SK-N-SH (cell line): ENCODE measurements around the gene RNF148. TPM values are rescaled to one million over a fixed set of nuclear protein-coding genes. Genes with fewer than 3 reads are reported as not detected.

ENCODE experiments used
- CTCF ChIA-PET: fragments of 300-600, 350-600 bp; formaldehyde crosslinking; extraction: SDS; loops from one replicate; lab custom pipeline; 2021; lab: Yijun Ruan, JAX
- POLR2A ChIA-PET: fragments of 350-600 bp; sonication (Branson Sonifier 250); formaldehyde crosslinking; extraction: SDS; loops from one replicate; lab custom pipeline; 2020; ENCODE audit warnings: antibody characterized with exemption, inconsistent platforms; lab: Yijun Ruan, JAX
- DNase-seq: peaks from one replicate; pipeline ENCODE4 v3.0.0; 2012
- H2AFZ ChIP-seq: fragments of 200-600 bp; sonication (generic); 2 replicates; pipeline ENCODE4 v1.8.1; 2016; ENCODE audit warnings: antibody characterized with exemption, mild to moderate bottlenecking, low read depth
- H3F3A ChIP-seq: fragments of 200-600 bp; sonication (generic); replicated peaks from 2 replicates; pipeline ENCODE3; 2016; ENCODE audit warnings: antibody characterized with exemption, mild to moderate bottlenecking; ENCODE audit not compliant: insufficient read depth
- H3K27ac ChIP-seq, 2 experiments: fragments of 200-500 bp in 1 of 2; fragments of 200-600 bp in 1 of 2; sonication (Bioruptor generic) in 1 of 2; sonication (generic), shearing (Covaris generic) in 1 of 2; 2 replicates each; pipeline versions ENCODE4 v1.5.1 to v1.6.1; 2014 to 2016; ENCODE audit warnings: low read depth in 2 of 2, inconsistent platforms in 1 of 2, low read length in 1 of 2, mild to moderate bottlenecking in 1 of 2, mixed read lengths in 1 of 2
- H3K27me3 ChIP-seq: fragments of 200-600 bp; sonication (generic), shearing (Covaris generic); 2 replicates; pipeline ENCODE4 v1.6.1; 2016; ENCODE audit warnings: mixed run types; ENCODE audit not compliant: insufficient read depth
- H3K36me3 ChIP-seq, 2 experiments: fragments of 200-500 bp in 1 of 2; fragments of 200-600 bp in 1 of 2; sonication (Bioruptor generic) in 1 of 2; sonication (generic) in 1 of 2; replicated peaks in 1 of 2; 2 replicates each; pipeline versions ENCODE3 to v1.5.1; 2014 to 2016; ENCODE audit warnings: low read length in 1 of 2, mild to moderate bottlenecking in 1 of 2; ENCODE audit not compliant: insufficient read depth in 2 of 2, control insufficient read depth in 1 of 2
- H3K4me1 ChIP-seq, 2 experiments: fragments of 200-500 bp in 1 of 2; fragments of 200-600 bp in 1 of 2; sonication (Bioruptor generic) in 1 of 2; sonication (generic), shearing (Covaris generic) in 1 of 2; 2 replicates each; pipeline versions ENCODE4 v1.5.1 to v1.6.1; 2014 to 2016; ENCODE audit warnings: low read depth in 1 of 2, low read length in 1 of 2, mixed run types in 1 of 2; ENCODE audit not compliant: insufficient read depth in 2 of 2, control insufficient read depth in 1 of 2
- H3K4me2 ChIP-seq: fragments of 200-600 bp; sonication (generic), shearing (Covaris generic); 2 replicates; pipeline ENCODE4 v1.6.1; 2017; ENCODE audit warnings: mixed run types
- H3K4me3 ChIP-seq, 2 experiments: fragments of 200-500 bp in 1 of 2; fragments of 200-600 bp in 1 of 2; sonication (Bioruptor generic) in 1 of 2; sonication (generic), shearing (Covaris generic) in 1 of 2; 2 replicates each; pipeline versions ENCODE4 v1.5.1 to v1.8.1; 2014 to 2016; ENCODE audit warnings: low read depth in 2 of 2, inconsistent platforms in 1 of 2, low read length in 1 of 2, mild to moderate bottlenecking in 1 of 2, mixed read lengths in 1 of 2, moderate library complexity in 1 of 2
- H3K79me2 ChIP-seq: fragments of 200-600 bp; sonication (generic); 2 replicates; pipeline ENCODE4 v1.8.1; 2017; ENCODE audit warnings: mild to moderate bottlenecking; ENCODE audit not compliant: insufficient read depth
- H3K9ac ChIP-seq: fragments of 200-600 bp; sonication (generic); 2 replicates; pipeline ENCODE4 v1.6.1; 2017; ENCODE audit warnings: mixed run types
- H3K9me2 ChIP-seq: fragments of 200-600 bp; sonication (generic); 2 replicates; pipeline ENCODE4 v1.6.1; 2017; ENCODE audit warnings: mixed run types
- H3K9me3 ChIP-seq: fragments of 200-600 bp; sonication (generic); 2 replicates; pipeline ENCODE4 v1.6.1; 2017; ENCODE audit warnings: mixed run types, mild to moderate bottlenecking, moderate library complexity
- H4K20me1 ChIP-seq: fragments of 200-600 bp; sonication (generic); 2 replicates; pipeline ENCODE4 v1.6.1; 2017; ENCODE audit warnings: mild to moderate bottlenecking, mixed run types; ENCODE audit not compliant: insufficient read depth
- EP300 ChIP-seq, 2 experiments: IDR thresholded peaks; 2 replicates each; pipeline versions ENCODE4 v1.4.0 to v1.6.1; 2012; ENCODE audit warnings: borderline replicate concordance in 1 of 2, low read depth in 1 of 2, low read length in 1 of 2
- FOSL2 ChIP-seq: IDR thresholded peaks from 2 replicates; pipeline ENCODE4 v1.4.0; 2012; ENCODE audit warnings: low read depth, mild to moderate bottlenecking, moderate library complexity, borderline replicate concordance
- FOXJ3 ChIP-seq: sonication (generic); formaldehyde crosslinking; IDR thresholded peaks from 2 replicates; pipeline ENCODE4 v1.5.1; 2020; ENCODE audit warnings: mild to moderate bottlenecking, missing genetic modification reagents
- FOXM1 ChIP-seq: IDR thresholded peaks from 2 replicates; pipeline ENCODE4 v1.4.0; 2012; ENCODE audit warnings: low read depth, mild to moderate bottlenecking
- GATA2 ChIP-seq: sonication (generic); formaldehyde crosslinking; IDR thresholded peaks from 2 replicates; pipeline ENCODE4 v1.5.0; 2020; ENCODE audit warnings: mild to moderate bottlenecking, missing genetic modification reagents
- MAX ChIP-seq: IDR thresholded peaks from 2 replicates; pipeline ENCODE4 v1.4.0; 2012; ENCODE audit warnings: low read depth
- MEF2A ChIP-seq: IDR thresholded peaks from 2 replicates; pipeline ENCODE4 v1.4.0; 2012; ENCODE audit warnings: low read depth, borderline replicate concordance
- NRF1 ChIP-seq: IDR thresholded peaks from 2 replicates; pipeline ENCODE4 v1.6.1; 2012; ENCODE audit warnings: low read depth, mild to moderate bottlenecking, low read length
- POLR2AphosphoS5 ChIP-seq: IDR thresholded peaks from 2 replicates; pipeline ENCODE4 v1.6.1; 2012; ENCODE audit warnings: low read depth, low read length
- SMC3 ChIP-seq: IDR thresholded peaks from 2 replicates; pipeline ENCODE4 v1.6.1; 2012; ENCODE audit warnings: low read depth, low read length, improper control_type of control experiment
- TAF1 ChIP-seq: IDR thresholded peaks from 2 replicates; pipeline ENCODE4 v1.6.1; 2012; ENCODE audit warnings: low read depth, mild to moderate bottlenecking, low read length, moderate library complexity, borderline replicate concordance
- TEAD4 ChIP-seq: IDR thresholded peaks from 2 replicates; pipeline ENCODE4 v1.4.0; 2012; ENCODE audit warnings: mild to moderate bottlenecking, borderline replicate concordance; ENCODE audit not compliant: insufficient read depth
- YY1 ChIP-seq: IDR thresholded peaks from 2 replicates; pipeline ENCODE4 v1.4.0; 2012; ENCODE audit warnings: low read depth, mild to moderate bottlenecking
- ZBTB33 ChIP-seq: IDR thresholded peaks from 2 replicates; pipeline ENCODE4 v1.4.0; 2012; ENCODE audit warnings: low read depth, borderline replicate concordance
- WGBS: methylation state at CpG from one replicate; pipeline ENCODE4 v1.1.6; 2017; ENCODE audit warnings: low lambda C conversion rate; 5-methylcytosine and 5-hydroxymethylcytosine counted together
- polyA plus RNA-seq, 3 experiments: library from polyadenylated mRNA; depleted of rRNA; stranded (reverse); fragments of >200 nt; gene quantifications; 2 replicates each; pipeline ENCODE4 v1.2.3, GENCODE V29; 2012
- TF ChIP-seq, protein P1 (sequence below): IDR thresholded peaks from 2 replicates; pipeline ENCODE4; 2012
- TF ChIP-seq, protein P2 (sequence below): fragments of 200-600 bp; sonication (generic); IDR thresholded peaks from 2 replicates; pipeline ENCODE4 v1.6.1; 2017; ENCODE audit warnings: antibody characterized with exemption, mild to moderate bottlenecking, moderate library complexity
- TF ChIP-seq, protein P3 (sequence below): IDR thresholded peaks from 2 replicates; pipeline ENCODE4 v1.4.0; 2012; ENCODE audit warnings: low read depth, borderline replicate concordance

RNF148 gene
- polyA plus RNA-seq, 1 of the 3 experiments (the other 2 are of a cell fraction) = not detected

GRCh38 chr7:122699017-122699416 lies 3.7 kb downstream of the RNF148 start, which contains the start of gene RNF133:
Gene RNF133, minus strand, starts transcription at chr7:122699117. Its CDS starts 199 bp downstream, at chr7:122698918.
- no peaks in the 10 kb centered on the region for H3K9me2 ChIP-seq
- H4K20me1 ChIP-seq = no peaks in the 10 kb centered on the region
- ChIA-PET POLR2A (no interaction called here), CTCF (interaction anchor here (0.5 to 1.2 kb wide), 3 partner anchors 12 to 50 kb away, joined by 3 read pairs; no protein-coding TSS in a partner anchor)
- TF ChIP-seq SMC3 (no peak), POLR2AphosphoS5 (no peak), TAF1 (no peak), FOXM1 (no peak)
- TF ChIP-seq, protein P1, sequence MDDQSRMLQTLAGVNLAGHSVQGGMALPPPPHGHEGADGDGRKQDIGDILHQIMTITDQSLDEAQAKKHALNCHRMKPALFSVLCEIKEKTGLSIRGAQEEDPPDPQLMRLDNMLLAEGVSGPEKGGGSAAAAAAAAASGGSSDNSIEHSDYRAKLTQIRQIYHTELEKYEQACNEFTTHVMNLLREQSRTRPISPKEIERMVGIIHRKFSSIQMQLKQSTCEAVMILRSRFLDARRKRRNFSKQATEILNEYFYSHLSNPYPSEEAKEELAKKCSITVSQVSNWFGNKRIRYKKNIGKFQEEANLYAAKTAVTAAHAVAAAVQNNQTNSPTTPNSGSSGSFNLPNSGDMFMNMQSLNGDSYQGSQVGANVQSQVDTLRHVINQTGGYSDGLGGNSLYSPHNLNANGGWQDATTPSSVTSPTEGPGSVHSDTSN = no peak
- H3K4me2 ChIP-seq = no peak within 1 kb of the TSS
- no peak within 1 kb of the TSS for H3K27ac ChIP-seq
- no peak within 1 kb of the TSS for H3K9ac ChIP-seq
- H3K36me3 ChIP-seq = no peaks in the 10 kb centered on the region
- H3K27me3 ChIP-seq = no peaks in the 10 kb centered on the region
- no peak for DNase-seq
- H2AFZ ChIP-seq = no peak within 1 kb of the TSS
- no peak within 1 kb of the TSS for H3K4me3 ChIP-seq
- no peaks in the 10 kb centered on the region for H3K79me2 ChIP-seq
- no peaks in the 10 kb centered on the region for H3F3A ChIP-seq
- H3K9me3 ChIP-seq = no peaks in the 10 kb centered on the region
- no peaks in the 10 kb centered on the region for H3K4me1 ChIP-seq

DNA sequence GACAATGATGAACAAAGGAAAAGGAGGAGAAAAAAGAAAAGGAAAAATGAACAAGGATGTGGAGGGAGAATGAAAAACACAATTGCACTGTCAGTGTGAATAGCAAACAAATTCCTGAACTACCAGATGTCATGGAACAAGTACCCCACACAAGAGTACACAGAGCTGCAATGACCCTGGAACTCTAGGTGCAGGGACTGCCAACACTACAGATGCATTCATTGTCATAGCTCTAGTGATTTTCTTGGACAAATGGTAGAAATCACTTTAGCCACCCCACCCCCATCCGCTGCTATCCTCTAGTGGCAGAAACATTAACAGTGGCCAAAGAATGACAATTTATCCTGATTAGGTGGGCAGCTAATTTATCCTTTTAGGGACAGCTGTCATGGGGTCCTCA lies 6.9 kb downstream of the RNF148 start:
- POLR2A ChIA-PET = no interaction called here
- H3K79me2 ChIP-seq = no peaks in the 10 kb centered on the region
- no peaks in the 10 kb centered on the region for H3F3A ChIP-seq
- CTCF ChIA-PET = interaction anchor here (1.0 kb wide), 1 partner anchor 9 kb away, joined by 3 read pairs; no protein-coding TSS in a partner anchor
- WGBS = 0% methylated on average over 1 of the region's 1 CpG
- H4K20me1 ChIP-seq = no peaks in the 10 kb centered on the region
- H3K27ac ChIP-seq = no peak overlapping the region
- H3K9me2 ChIP-seq = no peaks in the 10 kb centered on the region
- DNase-seq = no peak
- H3K9ac ChIP-seq = no peak overlapping the region
- TF ChIP-seq FOXM1 = no peak
- TF ChIP-seq TEAD4 = no peak
- no peak for TF ChIP-seq MAX
- TF ChIP-seq TAF1 = no peak
- TF ChIP-seq, protein P2, sequence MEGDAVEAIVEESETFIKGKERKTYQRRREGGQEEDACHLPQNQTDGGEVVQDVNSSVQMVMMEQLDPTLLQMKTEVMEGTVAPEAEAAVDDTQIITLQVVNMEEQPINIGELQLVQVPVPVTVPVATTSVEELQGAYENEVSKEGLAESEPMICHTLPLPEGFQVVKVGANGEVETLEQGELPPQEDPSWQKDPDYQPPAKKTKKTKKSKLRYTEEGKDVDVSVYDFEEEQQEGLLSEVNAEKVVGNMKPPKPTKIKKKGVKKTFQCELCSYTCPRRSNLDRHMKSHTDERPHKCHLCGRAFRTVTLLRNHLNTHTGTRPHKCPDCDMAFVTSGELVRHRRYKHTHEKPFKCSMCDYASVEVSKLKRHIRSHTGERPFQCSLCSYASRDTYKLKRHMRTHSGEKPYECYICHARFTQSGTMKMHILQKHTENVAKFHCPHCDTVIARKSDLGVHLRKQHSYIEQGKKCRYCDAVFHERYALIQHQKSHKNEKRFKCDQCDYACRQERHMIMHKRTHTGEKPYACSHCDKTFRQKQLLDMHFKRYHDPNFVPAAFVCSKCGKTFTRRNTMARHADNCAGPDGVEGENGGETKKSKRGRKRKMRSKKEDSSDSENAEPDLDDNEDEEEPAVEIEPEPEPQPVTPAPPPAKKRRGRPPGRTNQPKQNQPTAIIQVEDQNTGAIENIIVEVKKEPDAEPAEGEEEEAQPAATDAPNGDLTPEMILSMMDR = no peak
- no peak for TF ChIP-seq NRF1
- no peak for TF ChIP-seq FOXJ3 (CRISPR knock-in tag)
- TF ChIP-seq FOSL2 = no peak
- no peak for TF ChIP-seq EP300 (IDR thresholded peaks at IDR 0.05; ENCODE audit: borderline replicate concordance in 1 of 2, low read depth in 1 of 2, low read length in 1 of 2)
- no peak for TF ChIP-seq MEF2A
- TF ChIP-seq, protein P3, sequence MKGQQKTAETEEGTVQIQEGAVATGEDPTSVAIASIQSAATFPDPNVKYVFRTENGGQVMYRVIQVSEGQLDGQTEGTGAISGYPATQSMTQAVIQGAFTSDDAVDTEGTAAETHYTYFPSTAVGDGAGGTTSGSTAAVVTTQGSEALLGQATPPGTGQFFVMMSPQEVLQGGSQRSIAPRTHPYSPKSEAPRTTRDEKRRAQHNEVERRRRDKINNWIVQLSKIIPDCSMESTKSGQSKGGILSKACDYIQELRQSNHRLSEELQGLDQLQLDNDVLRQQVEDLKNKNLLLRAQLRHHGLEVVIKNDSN = no peak
- TF ChIP-seq ZBTB33 = no peak
- TF ChIP-seq SMC3 = no peak
- TF ChIP-seq YY1 = no peak
- no peak for TF ChIP-seq GATA2 (CRISPR knock-in tag)
- no peak overlapping the region for H3K4me3 ChIP-seq
- H3K27me3 ChIP-seq = no peaks in the 10 kb centered on the region
- H2AFZ ChIP-seq = no peak overlapping the region
- H3K36me3 ChIP-seq = no peaks in the 10 kb centered on the region
- no peaks in the 10 kb centered on the region for H3K9me3 ChIP-seq
- H3K4me1 ChIP-seq = no peaks in the 10 kb centered on the region
- H3K4me2 ChIP-seq = no peak overlapping the region
